SK-N-SH (cell line): ENCODE data around the gene SMIM10. TPM values are rescaled to one million over a fixed set of nuclear protein-coding genes. Genes with fewer than 3 reads are reported as not detected.
"Not testable (repeated sequence)": the region's sequence is repeated elsewhere in the genome, so short reads cannot be mapped to it uniquely, and the experiment has no call there.

Source experiments
- CTCF ChIA-PET: fragments of 300-600, 350-600 bp; formaldehyde crosslinking; extraction: SDS; loops from one replicate; lab custom pipeline; 2021; lab: Yijun Ruan, JAX
- POLR2A ChIA-PET: fragments of 350-600 bp; sonication (Branson Sonifier 250); formaldehyde crosslinking; extraction: SDS; loops from one replicate; lab custom pipeline; 2020; ENCODE audit warnings: antibody characterized with exemption, inconsistent platforms; lab: Yijun Ruan, JAX
- DNase-seq: peaks from one replicate; pipeline ENCODE4 v3.0.0; 2012
- H2AFZ ChIP-seq: fragments of 200-600 bp; sonication (generic); 2 replicates; pipeline ENCODE4 v1.8.1; 2016; ENCODE audit warnings: antibody characterized with exemption, mild to moderate bottlenecking, low read depth
- H3F3A ChIP-seq: fragments of 200-600 bp; sonication (generic); replicated peaks from 2 replicates; pipeline ENCODE3; 2016; ENCODE audit warnings: antibody characterized with exemption, mild to moderate bottlenecking; ENCODE audit not compliant: insufficient read depth
- H3K27ac ChIP-seq, 2 experiments: fragments of 200-500 bp in 1 of 2; fragments of 200-600 bp in 1 of 2; sonication (Bioruptor generic) in 1 of 2; sonication (generic), shearing (Covaris generic) in 1 of 2; 2 replicates each; pipeline versions ENCODE4 v1.5.1 to v1.6.1; 2014 to 2016; ENCODE audit warnings: low read depth in 2 of 2, inconsistent platforms in 1 of 2, low read length in 1 of 2, mild to moderate bottlenecking in 1 of 2, mixed read lengths in 1 of 2
- H3K27me3 ChIP-seq: fragments of 200-600 bp; sonication (generic), shearing (Covaris generic); 2 replicates; pipeline ENCODE4 v1.6.1; 2016; ENCODE audit warnings: mixed run types; ENCODE audit not compliant: insufficient read depth
- H3K36me3 ChIP-seq, 2 experiments: fragments of 200-500 bp in 1 of 2; fragments of 200-600 bp in 1 of 2; sonication (Bioruptor generic) in 1 of 2; sonication (generic) in 1 of 2; replicated peaks in 1 of 2; 2 replicates each; pipeline versions ENCODE3 to v1.5.1; 2014 to 2016; ENCODE audit warnings: low read length in 1 of 2, mild to moderate bottlenecking in 1 of 2; ENCODE audit not compliant: insufficient read depth in 2 of 2, control insufficient read depth in 1 of 2
- H3K4me1 ChIP-seq, 2 experiments: fragments of 200-500 bp in 1 of 2; fragments of 200-600 bp in 1 of 2; sonication (Bioruptor generic) in 1 of 2; sonication (generic), shearing (Covaris generic) in 1 of 2; 2 replicates each; pipeline versions ENCODE4 v1.5.1 to v1.6.1; 2014 to 2016; ENCODE audit warnings: low read depth in 1 of 2, low read length in 1 of 2, mixed run types in 1 of 2; ENCODE audit not compliant: insufficient read depth in 2 of 2, control insufficient read depth in 1 of 2
- H3K4me2 ChIP-seq: fragments of 200-600 bp; sonication (generic), shearing (Covaris generic); 2 replicates; pipeline ENCODE4 v1.6.1; 2017; ENCODE audit warnings: mixed run types
- H3K4me3 ChIP-seq, 2 experiments: fragments of 200-500 bp in 1 of 2; fragments of 200-600 bp in 1 of 2; sonication (Bioruptor generic) in 1 of 2; sonication (generic), shearing (Covaris generic) in 1 of 2; 2 replicates each; pipeline versions ENCODE4 v1.5.1 to v1.8.1; 2014 to 2016; ENCODE audit warnings: low read depth in 2 of 2, inconsistent platforms in 1 of 2, low read length in 1 of 2, mild to moderate bottlenecking in 1 of 2, mixed read lengths in 1 of 2, moderate library complexity in 1 of 2
- H3K79me2 ChIP-seq: fragments of 200-600 bp; sonication (generic); 2 replicates; pipeline ENCODE4 v1.8.1; 2017; ENCODE audit warnings: mild to moderate bottlenecking; ENCODE audit not compliant: insufficient read depth
- H3K9ac ChIP-seq: fragments of 200-600 bp; sonication (generic); 2 replicates; pipeline ENCODE4 v1.6.1; 2017; ENCODE audit warnings: mixed run types
- H3K9me2 ChIP-seq: fragments of 200-600 bp; sonication (generic); 2 replicates; pipeline ENCODE4 v1.6.1; 2017; ENCODE audit warnings: mixed run types
- H3K9me3 ChIP-seq: fragments of 200-600 bp; sonication (generic); 2 replicates; pipeline ENCODE4 v1.6.1; 2017; ENCODE audit warnings: mixed run types, mild to moderate bottlenecking, moderate library complexity
- H4K20me1 ChIP-seq: fragments of 200-600 bp; sonication (generic); 2 replicates; pipeline ENCODE4 v1.6.1; 2017; ENCODE audit warnings: mild to moderate bottlenecking, mixed run types; ENCODE audit not compliant: insufficient read depth
- CHD2 ChIP-seq: fragments of 150-350 bp; IDR thresholded peaks from 2 replicates; pipeline ENCODE4 v1.6.1; 2018; ENCODE audit warnings: low read length; ENCODE audit not compliant: partially characterized antibody
- EP300 ChIP-seq, 2 experiments: IDR thresholded peaks; 2 replicates each; pipeline versions ENCODE4 v1.4.0 to v1.6.1; 2012; ENCODE audit warnings: borderline replicate concordance in 1 of 2, low read depth in 1 of 2, low read length in 1 of 2
- EZH2phosphoT487 ChIP-seq: fragments of 200-600 bp; sonication (generic); IDR thresholded peaks from 2 replicates; pipeline ENCODE4 v1.6.1; 2017; ENCODE audit warnings: low read depth, mixed run types, mild to moderate bottlenecking, antibody characterized with exemption, moderate library complexity, borderline replicate concordance
- GATA2 ChIP-seq: sonication (generic); formaldehyde crosslinking; IDR thresholded peaks from 2 replicates; pipeline ENCODE4 v1.5.0; 2020; ENCODE audit warnings: mild to moderate bottlenecking, missing genetic modification reagents
- JUND ChIP-seq: IDR thresholded peaks from 2 replicates; pipeline ENCODE4 v1.4.0; 2012
- MEF2A ChIP-seq: IDR thresholded peaks from 2 replicates; pipeline ENCODE4 v1.4.0; 2012; ENCODE audit warnings: low read depth, borderline replicate concordance
- NFIC ChIP-seq: IDR thresholded peaks from 2 replicates; pipeline ENCODE4 v1.4.0; 2012; ENCODE audit warnings: borderline replicate concordance
- PBX3 ChIP-seq: IDR thresholded peaks from 2 replicates; pipeline ENCODE4; 2012
- POLR2AphosphoS5 ChIP-seq: IDR thresholded peaks from 2 replicates; pipeline ENCODE4 v1.6.1; 2012; ENCODE audit warnings: low read depth, low read length
- SIN3A ChIP-seq: IDR thresholded peaks from 2 replicates; pipeline ENCODE4 v1.6.1; 2012; ENCODE audit warnings: low read depth, mild to moderate bottlenecking, low read length, moderate library complexity, borderline replicate concordance
- TEAD4 ChIP-seq: IDR thresholded peaks from 2 replicates; pipeline ENCODE4 v1.4.0; 2012; ENCODE audit warnings: mild to moderate bottlenecking, borderline replicate concordance; ENCODE audit not compliant: insufficient read depth
- USF2 ChIP-seq: fragments of 150-350 bp; IDR thresholded peaks from 2 replicates; pipeline ENCODE4 v1.6.1; 2017; ENCODE audit warnings: antibody characterized with exemption, low read length, low read depth, borderline replicate concordance
- YY1 ChIP-seq: IDR thresholded peaks from 2 replicates; pipeline ENCODE4 v1.4.0; 2012; ENCODE audit warnings: low read depth, mild to moderate bottlenecking
- ZBTB33 ChIP-seq: IDR thresholded peaks from 2 replicates; pipeline ENCODE4 v1.4.0; 2012; ENCODE audit warnings: low read depth, borderline replicate concordance
- WGBS: methylation state at CpG from one replicate; pipeline ENCODE4 v1.1.6; 2017; ENCODE audit warnings: low lambda C conversion rate; 5-methylcytosine and 5-hydroxymethylcytosine counted together
- polyA plus RNA-seq, 3 experiments: library from polyadenylated mRNA; depleted of rRNA; stranded (reverse); fragments of >200 nt; gene quantifications; 2 replicates each; pipeline ENCODE4 v1.2.3, GENCODE V29; 2012

The SMIM10 gene
- polyA plus RNA-seq, 1 of the 3 experiments (the other 2 are of a cell fraction), result 3.2 TPM

- no peak for TF ChIP-seq PBX3
- no peak for TF ChIP-seq CHD2
- TF ChIP-seq NFIC, result peak; percentile 83
- no peak for TF ChIP-seq SIN3A
- TF ChIP-seq POLR2AphosphoS5, result 0 out of 2 replicates have a peak, but pooled peaks have one; percentile 18
- TF ChIP-seq EP300 (IDR thresholded peaks at IDR 0.05; ENCODE audit: borderline replicate concordance in 1 of 2, low read depth in 1 of 2, low read length in 1 of 2), result no peak
- TF ChIP-seq TEAD4, result no peak
- 0 out of 2 replicates have a peak, but pooled peaks have one; percentile 32 for TF ChIP-seq YY1
- no peak for TF ChIP-seq USF2
- no peak for TF ChIP-seq MEF2A
Measured at GRCh38 chrX:134990801-134991481, at the start of gene SMIM10 (continued).

- H3K4me1 ChIP-seq, H3K36me3 ChIP-seq, POLR2A ChIA-PET, H3K27me3 ChIP-seq, H3K4me3 ChIP-seq, H3K9me3 ChIP-seq, H3K9me2 ChIP-seq, H2AFZ ChIP-seq, CTCF ChIA-PET, H4K20me1 ChIP-seq, H3K4me2 ChIP-seq, H3K79me2 ChIP-seq, DNase-seq, H3F3A ChIP-seq, H3K9ac ChIP-seq, H3K27ac ChIP-seq: not testable (repeated sequence)
- WGBS, result 50% methylated on average over 6 of the region's 6 CpGs
Measured at GRCh38 chrX:134946364-134946763, 44.4 kb upstream of the SMIM10 start.

GRCh38 chrX:134948333-134949241 is 42.2 kb upstream of the SMIM10 start:
- H4K20me1 ChIP-seq, result no peaks in the 10 kb centered on the region
- no peak overlapping the region for H3K27ac ChIP-seq
- no peaks in the 10 kb centered on the region for H3K36me3 ChIP-seq
- H3K9ac ChIP-seq, result no peak overlapping the region
- no peaks in the 10 kb centered on the region for H3K9me3 ChIP-seq
- POLR2A ChIA-PET, result no interaction called here
- WGBS, result 16% methylated on average over 3 of the region's 3 CpGs
- DNase-seq, result no peak
- H3K4me3 ChIP-seq, result no peak overlapping the region
- no peaks in the 10 kb centered on the region for H3K9me2 ChIP-seq
- H3K27me3 ChIP-seq, result no peaks in the 10 kb centered on the region; the same call in 1 of the 2 replicates
- TF ChIP-seq ZBTB33 (no peak), JUND (0 out of 2 replicates have a peak, but pooled peaks have one; percentile 8), EZH2phosphoT487 (no peak), GATA2 (CRISPR knock-in tag) (no peak)
- H3F3A ChIP-seq, result no peaks in the 10 kb centered on the region
- no peak overlapping the region for H2AFZ ChIP-seq
- H3K79me2 ChIP-seq, result no peaks in the 10 kb centered on the region
- no peak overlapping the region for H3K4me2 ChIP-seq
- CTCF ChIA-PET, result interaction anchor here (2.0 kb wide), 1 partner anchor 17 kb away, joined by 6 read pairs; no protein-coding TSS in a partner anchor
- H3K4me1 ChIP-seq, result no peaks in the 10 kb centered on the region
